Measurements from ENCODE around the gene GRB2.
A peak's percentile ranks its signal among the peaks of the same experiment; 100 is the strongest.

The GRB2 gene

DNA sequence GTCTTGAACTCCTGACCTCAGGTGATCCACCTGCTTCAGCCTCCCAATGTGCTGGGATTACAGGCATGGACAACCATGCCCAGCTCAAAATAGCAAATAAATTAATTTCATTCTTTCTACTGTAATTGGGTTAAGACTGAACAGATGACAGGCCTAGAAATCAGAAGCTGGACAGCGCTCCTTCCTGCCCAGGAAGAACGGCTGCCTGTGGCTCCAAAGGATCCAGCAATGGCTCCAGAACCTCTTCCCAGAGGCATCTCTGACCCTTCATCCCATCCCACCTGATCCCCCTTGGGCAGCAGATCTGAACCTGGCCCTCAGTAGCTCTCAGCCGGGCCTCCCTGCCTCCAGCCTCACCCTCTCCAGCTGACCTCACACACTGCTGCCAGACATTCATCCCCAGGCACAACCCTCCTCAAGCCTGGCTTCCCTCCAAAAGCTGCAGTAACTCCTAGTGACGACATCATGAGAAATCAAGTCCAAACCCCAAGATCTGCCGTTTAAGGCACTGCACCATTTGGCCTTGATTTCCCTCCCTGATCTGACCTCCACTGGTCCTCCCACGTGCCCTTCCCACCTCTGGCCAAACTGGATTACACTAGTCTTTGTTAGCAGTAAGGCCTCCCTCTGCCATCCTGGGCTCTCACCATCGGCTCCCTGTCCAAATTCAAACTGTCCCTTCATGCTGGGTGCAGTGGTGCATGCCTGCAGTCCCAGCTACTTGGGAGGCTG lies 131.3 kb downstream of the GRB2 start:
- H3K4me3 ChIP-seq (ENCODE audit: control insufficient read depth, low read depth, low read length), result no peak overlapping the region
- no peak for DNase-seq (ENCODE audit: low read depth)

DNA sequence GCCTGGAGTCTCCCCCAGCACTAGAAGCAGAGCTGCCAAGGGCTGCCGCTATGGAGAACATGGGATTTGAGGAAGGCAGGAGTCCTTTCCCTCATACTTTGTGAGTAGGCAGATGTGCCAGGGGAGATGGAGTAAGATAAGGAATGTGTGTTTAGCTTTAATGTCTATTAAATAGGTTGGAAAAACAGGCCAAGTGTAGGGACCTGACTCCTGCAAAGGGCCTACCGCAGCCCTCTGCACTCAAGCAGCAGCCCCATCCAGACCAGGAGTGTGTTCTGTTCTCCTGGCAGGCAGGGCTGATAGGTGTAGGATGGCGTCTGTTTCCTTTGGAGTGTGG lies 132.7 kb downstream of the GRB2 start:
- no peak overlapping the region for H3K4me3 ChIP-seq (ENCODE audit: control insufficient read depth, low read depth, low read length)
- DNase-seq (ENCODE audit: low read depth), result no peak
- TF ChIP-seq CTCF (IDR thresholded peaks at IDR 0.05; ENCODE audit: control insufficient read depth, insufficient read depth, low read depth, low read length, missing control alignments), result no peak

More for the DNA sequence above, 131.3 kb downstream of the GRB2 start:
- no peak for TF ChIP-seq CTCF (IDR thresholded peaks at IDR 0.05; ENCODE audit: control insufficient read depth, insufficient read depth, low read depth, low read length, missing control alignments)

DNA sequence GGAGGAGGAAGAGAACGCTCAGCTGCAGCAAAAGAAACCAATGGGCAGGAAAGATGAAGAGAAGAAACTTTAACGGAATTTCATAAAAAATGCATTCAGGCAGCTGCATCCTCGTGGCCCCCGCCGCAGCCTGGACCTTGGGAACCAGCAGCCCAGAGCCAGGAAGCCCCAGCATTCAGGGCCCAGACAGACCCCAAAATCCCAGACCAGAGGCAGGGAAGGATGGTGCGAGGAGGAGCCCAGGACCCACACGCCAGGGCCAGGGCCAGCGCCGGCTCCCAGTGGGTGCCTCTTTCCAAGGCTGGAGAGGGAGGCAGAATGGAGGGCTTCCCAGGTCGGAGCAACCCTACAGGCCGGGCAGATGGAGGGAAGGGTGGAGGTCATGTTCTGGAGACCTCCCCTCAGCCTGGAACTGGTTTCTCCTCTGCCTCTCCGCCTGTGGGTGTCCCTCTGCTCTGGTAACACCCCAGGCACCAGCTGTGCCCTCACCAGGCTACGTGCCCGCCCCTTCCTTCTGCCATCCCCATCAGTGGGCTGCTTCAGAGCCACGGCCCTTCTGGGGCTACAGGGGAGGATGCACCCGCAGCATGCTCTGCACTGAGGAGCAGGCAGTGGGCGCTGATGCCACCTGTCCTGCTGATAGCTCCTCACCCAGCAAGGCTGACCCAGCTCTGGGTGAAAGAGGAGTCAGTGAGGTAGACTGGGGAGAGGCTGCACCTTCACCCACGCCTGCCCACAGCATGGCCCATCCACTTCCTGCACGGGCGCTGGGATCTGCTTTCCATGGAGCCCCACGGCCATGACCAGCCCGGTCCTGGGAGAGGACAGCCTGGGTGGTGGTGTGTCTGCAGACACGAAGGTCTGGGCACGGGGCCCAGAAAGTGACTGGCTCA lies 133.3 kb downstream of the GRB2 start:
- no peak for DNase-seq (ENCODE audit: low read depth)
- peak overlapping the region; percentile 89 for H3K4me3 ChIP-seq (ENCODE audit: control insufficient read depth, low read depth, low read length)
- TF ChIP-seq CTCF (IDR thresholded peaks at IDR 0.05; ENCODE audit: control insufficient read depth, insufficient read depth, low read depth, low read length, missing control alignments), result no peak

- DNase-seq (ENCODE audit: low read depth), result no peak
- peak; percentile 35 for TF ChIP-seq CTCF (IDR thresholded peaks at IDR 0.05; ENCODE audit: control insufficient read depth, insufficient read depth, low read depth, low read length, missing control alignments)
- H3K4me3 ChIP-seq (ENCODE audit: control insufficient read depth, low read depth, low read length), result peak overlapping the region; percentile 89
Measured at GRCh38 chr17:75271233-75271954, 134.1 kb downstream of the GRB2 start.

- H3K4me3 ChIP-seq (ENCODE audit: control insufficient read depth, low read depth, low read length), result peak within 1 kb of the TSS; percentile 89
- DNase-seq (ENCODE audit: low read depth), result no peak
- no peak for TF ChIP-seq CTCF (IDR thresholded peaks at IDR 0.05; ENCODE audit: control insufficient read depth, insufficient read depth, low read depth, low read length, missing control alignments)
Measured at GRCh38 chr17:75270966-75271232, 134.6 kb downstream of the GRB2 start, which contains the start of gene MIF4GD. TSS of gene MIF4GD (minus strand) at chr17:75271231. CDS start at chr17:75270195, 1,036 bp downstream.

DNA sequence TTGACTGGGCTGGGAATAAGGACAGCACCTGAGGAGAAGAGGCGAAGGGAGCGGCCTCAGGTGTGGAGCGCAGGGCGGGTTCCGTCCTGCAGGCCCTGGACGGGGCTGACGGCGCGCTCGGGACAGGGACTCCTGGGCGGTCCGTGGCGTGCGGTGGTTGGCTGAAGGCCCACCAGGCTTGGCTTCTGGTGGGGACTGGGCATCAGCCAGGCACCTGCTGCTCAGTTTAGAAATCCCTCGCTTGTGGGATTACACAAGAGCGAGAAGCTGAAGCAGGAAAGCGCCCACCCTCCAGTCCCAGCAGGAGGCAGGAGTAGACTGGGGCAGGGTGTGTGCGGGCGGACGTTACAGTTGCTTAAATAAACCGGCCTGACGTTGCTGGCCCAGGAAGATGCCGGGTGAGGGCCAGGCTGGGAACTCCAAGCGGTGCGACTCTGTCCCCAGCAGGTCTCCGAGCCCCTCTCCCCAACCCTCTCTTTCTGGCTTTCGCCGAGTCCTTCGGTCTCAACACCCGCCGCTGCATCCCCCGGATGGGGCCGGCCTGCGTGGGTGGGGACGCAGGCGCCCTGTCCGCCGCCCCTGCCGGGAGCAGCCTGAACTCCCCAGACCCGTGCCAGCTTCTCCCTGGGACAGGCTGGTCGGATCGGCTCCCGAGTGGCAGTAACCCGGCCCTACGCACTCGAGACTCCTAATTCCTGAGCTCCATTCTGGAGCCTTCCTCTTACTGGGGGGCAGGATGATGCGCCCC lies 135.1 kb downstream of the GRB2 start:
- H3K4me3 ChIP-seq (ENCODE audit: control insufficient read depth, low read depth, low read length), result peak overlapping the region; percentile 63
- TF ChIP-seq CTCF (IDR thresholded peaks at IDR 0.05; ENCODE audit: control insufficient read depth, insufficient read depth, low read depth, low read length, missing control alignments), result peak; percentile 65
- no peak for DNase-seq (ENCODE audit: low read depth)
